Endodermal cell (in vitro differentiated cells): Measurements from ENCODE around the gene YTHDF2. TPM values are rescaled to one million over a fixed set of nuclear protein-coding genes. Genes with fewer than 3 reads are reported as not detected.

Source experiments
- DNase-seq: peaks from one replicate; pipeline ENCODE4 v3.0.0-alpha.2; 2017
- H3K27ac ChIP-seq: 2 replicates; pipeline ENCODE4 v1.5.1; 2013; ENCODE audit warnings: mild to moderate bottlenecking, low read depth, low read length, moderate library complexity
- H3K27me3 ChIP-seq: 2 replicates; pipeline ENCODE4 v1.6.1; 2013; ENCODE audit warnings: mild to moderate bottlenecking, low read length, moderate library complexity; ENCODE audit not compliant: insufficient read depth, control insufficient read depth, poor library complexity, severe bottlenecking
- H3K36me3 ChIP-seq: 2 replicates; pipeline ENCODE4 v1.7.0; 2013; ENCODE audit warnings: mild to moderate bottlenecking, low read length, moderate library complexity; ENCODE audit not compliant: control insufficient read depth, insufficient read depth
- H3K4me1 ChIP-seq: one replicate; pipeline ENCODE4 v1.7.0; 2013; ENCODE audit warnings: low read length; ENCODE audit not compliant: control insufficient read depth, insufficient read depth
- H3K4me3 ChIP-seq: 2 replicates; pipeline ENCODE4 v1.5.1; 2013; ENCODE audit warnings: mild to moderate bottlenecking, low read length, moderate library complexity
- H3K9ac ChIP-seq: 2 replicates; pipeline ENCODE4 v1.6.1; 2013; ENCODE audit warnings: mild to moderate bottlenecking, low read length, moderate library complexity; ENCODE audit not compliant: poor library complexity, severe bottlenecking; ENCODE audit errors: extremely low read depth
- H3K9me3 ChIP-seq: 2 replicates; pipeline ENCODE4 v1.6.1; 2013; ENCODE audit warnings: mild to moderate bottlenecking, low read length, moderate library complexity; ENCODE audit not compliant: control insufficient read depth
- H3K27ac Mint-ChIP-seq: 2 replicates; pipeline ENCODE4 v1.8.0; 2020; ENCODE audit warnings: mixed read lengths
- H3K27me3 Mint-ChIP-seq: 2 replicates; pipeline ENCODE4 v1.8.0; 2021; ENCODE audit warnings: mild to moderate bottlenecking, mixed read lengths; ENCODE audit not compliant: insufficient read depth
- H3K36me3 Mint-ChIP-seq: 2 replicates; pipeline ENCODE4 v1.8.0; 2020; ENCODE audit warnings: low read depth, mixed read lengths
- H3K4me1 Mint-ChIP-seq: 2 replicates; pipeline ENCODE4 v1.8.0; 2020; ENCODE audit warnings: mixed read lengths
- H3K4me3 Mint-ChIP-seq: 2 replicates; pipeline ENCODE4 v1.8.0; 2020; ENCODE audit warnings: mild to moderate bottlenecking, moderate library complexity, mixed read lengths
- H3K9me3 Mint-ChIP-seq: 2 replicates; pipeline ENCODE4 v1.8.0; 2020; ENCODE audit warnings: mild to moderate bottlenecking, mixed read lengths
- total RNA-seq, 2 donors: library from RNA; stranded (reverse); fragmentation: NEBNext Ultra II Directional in 1 of 2; extraction: Animal tissue kit (Norgen Biotek cat#: 25700) in 1 of 2; gene quantifications; 2 replicates in 1 of 2; 3 replicates in 1 of 2; pipeline ENCODE4 v1.2.1, GENCODE V29; 2021
- TF ChIP-seq, protein P1 (sequence below): fragments of 200-600 bp; sonication (generic); conservative IDR thresholded peaks from 2 replicates; pipeline ENCODE4 v1.5.0; 2021; ENCODE audit warnings: antibody characterized with exemption, mild to moderate bottlenecking

The YTHDF2 gene
- total RNA-seq, 2 donors from 2014 or later = 113 to 116 TPM

- H3K9me3 Mint-ChIP-seq = no peaks in the 10 kb centered on the region
- H3K27ac ChIP-seq = no peak overlapping the region
These were observed 82.3 kb downstream of the YTHDF2 start for GRCh38 chr1:28819020-28819419.

More at GRCh38 chr1:28819020-28819419, 82.3 kb downstream of the YTHDF2 start:
- H3K4me3 Mint-ChIP-seq = no peak overlapping the region
- H3K27ac Mint-ChIP-seq = no peak overlapping the region
- H3K4me1 Mint-ChIP-seq = peaks cover 6% of the 10 kb centered on the region
- Histone ChIP-seq H3K27me3 (peaks cover 11% of the 10 kb centered on the region), H3K4me3 (no peak overlapping the region), H3K9me3 (no peaks in the 10 kb centered on the region), H3K4me1 (no peaks in the 10 kb centered on the region), H3K9ac (no peak overlapping the region), H3K36me3 (no peaks in the 10 kb centered on the region)
- no peaks in the 10 kb centered on the region for H3K36me3 Mint-ChIP-seq
- H3K27me3 Mint-ChIP-seq = peaks cover 14% of the 10 kb centered on the region
- TF ChIP-seq, protein P1, sequence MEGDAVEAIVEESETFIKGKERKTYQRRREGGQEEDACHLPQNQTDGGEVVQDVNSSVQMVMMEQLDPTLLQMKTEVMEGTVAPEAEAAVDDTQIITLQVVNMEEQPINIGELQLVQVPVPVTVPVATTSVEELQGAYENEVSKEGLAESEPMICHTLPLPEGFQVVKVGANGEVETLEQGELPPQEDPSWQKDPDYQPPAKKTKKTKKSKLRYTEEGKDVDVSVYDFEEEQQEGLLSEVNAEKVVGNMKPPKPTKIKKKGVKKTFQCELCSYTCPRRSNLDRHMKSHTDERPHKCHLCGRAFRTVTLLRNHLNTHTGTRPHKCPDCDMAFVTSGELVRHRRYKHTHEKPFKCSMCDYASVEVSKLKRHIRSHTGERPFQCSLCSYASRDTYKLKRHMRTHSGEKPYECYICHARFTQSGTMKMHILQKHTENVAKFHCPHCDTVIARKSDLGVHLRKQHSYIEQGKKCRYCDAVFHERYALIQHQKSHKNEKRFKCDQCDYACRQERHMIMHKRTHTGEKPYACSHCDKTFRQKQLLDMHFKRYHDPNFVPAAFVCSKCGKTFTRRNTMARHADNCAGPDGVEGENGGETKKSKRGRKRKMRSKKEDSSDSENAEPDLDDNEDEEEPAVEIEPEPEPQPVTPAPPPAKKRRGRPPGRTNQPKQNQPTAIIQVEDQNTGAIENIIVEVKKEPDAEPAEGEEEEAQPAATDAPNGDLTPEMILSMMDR = no peak
- DNase-seq = no peak

Other genes with a start within 250 kb of the YTHDF2 start
- gene RCC1, start 230.9 kb upstream of the YTHDF2 start, total RNA-seq = 10 to 100 TPM; 55.4 to 65.3 TPM
- gene TRNAU1AP, start 183.9 kb upstream of the YTHDF2 start, total RNA-seq = 10 to 100 TPM; 49.6 to 53.7 TPM
- gene RAB42, start 144.7 kb upstream of the YTHDF2 start, total RNA-seq = 1 to 10 TPM; 2.1 to 3.0 TPM
- 10 to 100 TPM; 29.3 to 39.5 TPM for gene TAF12, start 93.9 kb upstream of the YTHDF2 start, total RNA-seq
- gene RNU11, start 88.3 kb upstream of the YTHDF2 start, total RNA-seq = not detected
- 10 to 100 TPM; 24.6 to 29.2 TPM for gene GMEB1, start 68.2 kb upstream of the YTHDF2 start, total RNA-seq
- gene OPRD1, start 75.2 kb downstream of the YTHDF2 start, total RNA-seq = under 1 TPM; 0.55 to 0.75 TPM
- 10 to 100 TPM; 60.3 to 91.0 TPM for gene EPB41, start 177.6 kb downstream of the YTHDF2 start, total RNA-seq